ENCODE data around the gene MAML2. TPM values are rescaled to one million over a fixed set of nuclear protein-coding genes. Genes with fewer than 3 reads are reported as not detected.

MAML2 gene
- total and polyA plus RNA-seq, 2 experiments from 2014 or later: 2.0 to 7.1 TPM

GRCh38 chr11:96162816-96163499, 180.0 kb downstream of the MAML2 start:
- DNase-seq (ENCODE audit: low spot score): no peak
- Histone ChIP-seq H3F3A (replicated peaks; ENCODE audit: low read depth) (no peaks in the 10 kb centered on the region), H3K27me3 (ENCODE audit: insufficient read depth) (no peaks in the 10 kb centered on the region), H2AFZ (no peak overlapping the region), H3K79me2 (replicated peaks; ENCODE audit: insufficient read depth) (no peaks in the 10 kb centered on the region), H3K4me1 (ENCODE audit: insufficient read depth) (peaks cover 54% of the 10 kb centered on the region), H4K20me1 (replicated peaks; ENCODE audit: insufficient read depth) (0 out of 2 replicates have a peak, but pooled peaks cover 3% of the 10 kb centered on the region), H3K27ac (ENCODE audit: low read depth) (peak overlapping the region; percentile 65; the same call in 1 of the 2 replicates), H3K9me2 (ENCODE audit: insufficient read depth) (no peaks in the 10 kb centered on the region; the same call in 1 of the 2 replicates), H3K4me3 (no peak overlapping the region), H3K36me3 (ENCODE audit: insufficient read depth) (no peaks in the 10 kb centered on the region), H3K4me2 (no peak overlapping the region)
- Mint-ChIP-seq H3K36me3 (ENCODE audit: low read depth) (no peaks in the 10 kb centered on the region), H3K27ac (no peak overlapping the region), H3K9me3 (no peaks in the 10 kb centered on the region), H3K4me3 (no peak overlapping the region), H3K4me1 (peaks cover 45% of the 10 kb centered on the region), H3K27me3 (ENCODE audit: insufficient read depth, low read depth, poor library complexity) (no peaks in the 10 kb centered on the region)
- no peak for ATAC-seq
- TF ChIP-seq REST (IDR thresholded peaks at IDR 0.05; ENCODE audit: unreplicated experiment) (no peak), POLR2AphosphoS5 (IDR thresholded peaks at IDR 0.05; ENCODE audit: low read depth) (no peak), JUNB (IDR thresholded peaks at IDR 0.05; ENCODE audit: unreplicated experiment) (no peak), CTCF (conservative IDR thresholded peaks at IDR 0.05; ENCODE audit: low read depth in 2 of 2) (no peak), NANOG (IDR thresholded peaks at IDR 0.05; ENCODE audit: borderline replicate concordance) (no peak), ETS1 (IDR thresholded peaks at IDR 0.05) (no peak), EZH2 (IDR thresholded peaks at IDR 0.05; ENCODE audit: low read depth, unreplicated experiment) (no peak), CREB1 (CRISPR knock-in tag; IDR thresholded peaks at IDR 0.05; ENCODE audit: low read depth) (no peak), ZNF462 (CRISPR knock-in tag; IDR thresholded peaks at IDR 0.05) (no peak), ZNF114 (CRISPR knock-in tag; IDR thresholded peaks at IDR 0.05) (no peak), EZH2phosphoT487 (IDR thresholded peaks at IDR 0.05; ENCODE audit: unreplicated experiment) (no peak), ZNF331 (CRISPR knock-in tag; IDR thresholded peaks at IDR 0.05; ENCODE audit: low read depth) (no peak), STAT1 (IDR thresholded peaks at IDR 0.05; ENCODE audit: unreplicated experiment) (no peak)

Measured in GM23338 (cell line).